Lung (tissue), 12 donors: Measurements from ENCODE around the gene TNS3. TPM values are rescaled to one million over a fixed set of nuclear protein-coding genes. Genes with fewer than 3 reads are reported as not detected.

ENCODE experiments used
- ATAC-seq: fragments of 200-7000 bp; cut with Tn5 transposase; one replicate; pipeline ENCODE4 v1.9.1; 2020; ENCODE audit warnings: moderate number of reproducible peaks; ENCODE audit not compliant: insufficient read depth, low FRiP score
- DNase-seq, 3 donors: peaks; one replicate each; pipeline ENCODE4 v3.0.0-alpha.2; 2013 to 2017
- H3K27ac ChIP-seq, 2 donors: one replicate each; pipeline ENCODE4 v1.5.1; 2013; ENCODE audit warnings: mild to moderate bottlenecking in 2 of 2, moderate library complexity in 2 of 2, control low read depth in 1 of 2, inconsistent platforms in 1 of 2, low read depth in 1 of 2, low read length in 1 of 2
- H3K27me3 ChIP-seq, 3 donors: one replicate each; pipeline ENCODE4 v1.5.1; 2013; ENCODE audit warnings: low read length in 2 of 3; ENCODE audit not compliant: control insufficient read depth in 3 of 3, insufficient read depth in 3 of 3
- H3K36me3 ChIP-seq, 4 donors: one replicate each; pipeline ENCODE4 v1.5.1; 2013; ENCODE audit warnings: low read length in 4 of 4, mild to moderate bottlenecking in 1 of 4, moderate library complexity in 1 of 4; ENCODE audit not compliant: control insufficient read depth in 4 of 4, insufficient read depth in 4 of 4
- H3K4me1 ChIP-seq, 5 donors: one replicate each; pipeline ENCODE4 v1.5.1; 2013; ENCODE audit warnings: low read length in 5 of 5, mild to moderate bottlenecking in 2 of 5, moderate library complexity in 1 of 5; ENCODE audit not compliant: control insufficient read depth in 5 of 5, insufficient read depth in 5 of 5
- H3K4me3 ChIP-seq: one replicate; pipeline ENCODE4 v1.5.1; 2013; ENCODE audit warnings: mild to moderate bottlenecking, control low read depth, moderate library complexity
- H3K9ac ChIP-seq, 2 donors: one replicate each; pipeline ENCODE4 v1.5.1; 2013; ENCODE audit warnings: low read length in 2 of 2, control low read depth in 1 of 2; ENCODE audit not compliant: insufficient read depth in 1 of 2
- H3K9me3 ChIP-seq, 4 donors: one replicate each; pipeline ENCODE4 v1.5.1; 2013; ENCODE audit warnings: low read length in 3 of 4, mild to moderate bottlenecking in 1 of 4, moderate library complexity in 1 of 4; ENCODE audit not compliant: control insufficient read depth in 4 of 4, insufficient read depth in 3 of 4
- CTCF ChIP-seq: IDR thresholded peaks from 2 replicates; pipeline ENCODE4 v1.5.1; 2012; ENCODE audit warnings: mild to moderate bottlenecking; ENCODE audit errors: control extremely low read depth, extremely low read depth
- WGBS, 2 donors: extraction: QIAGEN DNeasy Blood & Tissue Kit; methylation state at CpG; one replicate each; pipeline ENCODE4 v1.1.7; 2013; 5-methylcytosine and 5-hydroxymethylcytosine counted together
- polyA plus RNA-seq, 2 donors: library from polyadenylated mRNA; stranded (reverse); fragments of 200-250 nt; gene quantifications; one replicate each; pipeline ENCODE4 v1.2.1, GENCODE V29; 2013
- total RNA-seq, 2 donors: library from RNA; depleted of rRNA in 1 of 2; stranded (reverse); fragments of >200 nt in 1 of 2; gene quantifications; one replicate each; pipeline ENCODE4 v1.2.1, GENCODE V29; 2014 to 2021
- donor health status: control.
- donor health status: control.
- donor health status: Bipolar disorder and iron deficiency.
- donor health status: healthy.
- donor health status: DM: yes; HTN: yes; CAD: no.

Gene TNS3
- total and polyA plus RNA-seq, 4 donors, result 23.8 to 140 (median 85.7) TPM

- peaks cover 0 to 17% (median 3%) of the 10 kb centered on the region in 4 donors for H3K36me3 ChIP-seq
- H3K9me3 ChIP-seq, result no peaks in the 10 kb centered on the region
- DNase-seq, result no peak
- H3K27ac ChIP-seq, result no peak overlapping the region
- 90 to 93% methylated on average over 6 of the region's 6 CpGs for WGBS, 2 donors
- H3K4me1 ChIP-seq, result peaks cover 0 to 52% (median 32%) of the 10 kb centered on the region in 5 donors
- no peaks in the 10 kb centered on the region for H3K27me3 ChIP-seq
- no peak overlapping the region for H3K4me3 ChIP-seq
- H3K9ac ChIP-seq, result no peak overlapping the region
- no peak for TF ChIP-seq CTCF
- no peak for ATAC-seq
These were observed 71.1 kb downstream of the TNS3 start for GRCh38 chr7:47510786-47511185.

- peaks cover 0 to 58% (median 37%) of the 10 kb centered on the region in 5 donors for H3K4me1 ChIP-seq
- no peaks in the 10 kb centered on the region for H3K27me3 ChIP-seq
- no peak overlapping the region for H3K4me3 ChIP-seq
- H3K36me3 ChIP-seq, result peaks cover 0 to 18% (median 7%) of the 10 kb centered on the region in 4 donors
- no peaks in the 10 kb centered on the region for H3K9me3 ChIP-seq
- H3K9ac ChIP-seq, result no peak overlapping the region
- H3K27ac ChIP-seq, result no peak overlapping the region
- DNase-seq, result no peak
- ATAC-seq, result no peak
- WGBS, 2 donors, result 90% methylated on average over 5 of the region's 5 CpGs
- TF ChIP-seq CTCF, result no peak
These were observed 71.7 kb downstream of the TNS3 start for GRCh38 chr7:47510192-47510591.

GRCh38 chr7:47509571-47509970 lies 72.3 kb downstream of the TNS3 start:
- Histone ChIP-seq H3K4me1 (peaks cover 0 to 52% (median 35%) of the 10 kb centered on the region in 5 donors), H3K9ac (no peak overlapping the region), H3K4me3 (no peak overlapping the region), H3K27me3 (no peaks in the 10 kb centered on the region), H3K9me3 (no peaks in the 10 kb centered on the region), H3K36me3 (peaks cover 0 to 20% (median 10%) of the 10 kb centered on the region in 4 donors), H3K27ac (no peak overlapping the region)
- no peak for DNase-seq
- 97% methylated on average over 7 of the region's 7 CpGs for WGBS, 2 donors
- no peak for TF ChIP-seq CTCF
- no peak for ATAC-seq
